Right lobe of liver (tissue), 4 donors: ENCODE results near the gene ENTR1.

Source experiments
- CTCF ChIP-seq, 4 donors: fragments of 200-600 bp in 3 of 4; fragments of 450-650 bp in 1 of 4; IDR thresholded peaks; one replicate each; pipeline versions ENCODE4 v1.5.1 to v1.8.0; 2016 to 2022; ENCODE audit warnings: antibody characterized with exemption in 4 of 4, mild to moderate bottlenecking in 2 of 4
- POLR2A ChIP-seq: fragments of 450-650 bp; IDR thresholded peaks from one replicate; pipeline ENCODE4 v1.6.1; 2017; ENCODE audit warnings: antibody characterized with exemption, mild to moderate bottlenecking
- donor health status: DM: no; HTN: no; CAD: no.
- donor health status: DM: no; HTN: no; CAD: no.
- donor health status: DM: no; HTN: yes; CAD: no.

- TF ChIP-seq CTCF (IDR thresholded peaks at IDR 0.05) (no peak), POLR2A (no peak)
Measured at GRCh38 chr9:136401173-136401922, 9.1 kb downstream of the ENTR1 start.
